Neural progenitor cell (in vitro differentiated cells): ENCODE data around the gene GFPT2.

Source experiments
- CTCF ChIP-seq: fragments of 200-600 bp; sonication (generic); IDR thresholded peaks from 2 replicates; pipeline ENCODE4 v1.5.1; 2017; ENCODE audit warnings: antibody characterized with exemption, mild to moderate bottlenecking
- EZH2 ChIP-seq: fragments of 200-600 bp; sonication (generic); IDR thresholded peaks from 2 replicates; pipeline ENCODE4 v1.6.1; 2017; ENCODE audit warnings: antibody characterized with exemption, mild to moderate bottlenecking, moderate library complexity
- EZH2phosphoT487 ChIP-seq: fragments of 200-600 bp; sonication (generic); IDR thresholded peaks from 2 replicates; pipeline ENCODE4 v1.6.1; 2017; ENCODE audit warnings: antibody characterized with exemption

GRCh38 chr5:180283026-180283615 lies 70.0 kb downstream of the GFPT2 start:
- no peak for TF ChIP-seq CTCF
- TF ChIP-seq EZH2: no peak
- no peak for TF ChIP-seq EZH2phosphoT487
